GM18502 (cell line): ENCODE measurements around the gene TLCD3B.
A peak's percentile ranks its signal among the peaks of the same experiment; 100 is the strongest.

Experiments
- ATAC-seq: cut with Tn5 transposase; IDR thresholded peaks from one replicate; pipeline ENCODE4 v1.9.1; 2021; ENCODE audit warnings: mild to moderate bottlenecking; ENCODE audit not compliant: unreplicated experiment, poor library complexity

Gene TLCD3B

GRCh38 chr16:30030841-30031413, at the start of gene TLCD3B:
Gene TLCD3B (minus strand): TSS chr16:30031271. CDS start chr16:30030527, 744 bp downstream.
- ATAC-seq: no peak

GRCh38 chr16:30079480-30079879, 48.4 kb upstream of the TLCD3B start:
- no peak for ATAC-seq

GRCh38 chr16:30078744-30079143, 47.7 kb upstream of the TLCD3B start:
- no peak for ATAC-seq

- no peak for ATAC-seq
Measured at GRCh38 chr16:30077656-30078055, 46.6 kb upstream of the TLCD3B start.

GRCh38 chr16:30076276-30076791, 45.3 kb upstream of the TLCD3B start:
- peak; percentile 25 for ATAC-seq

GRCh38 chr16:30075503-30076275, 44.6 kb upstream of the TLCD3B start, which contains the start of gene PPP4C:
Gene PPP4C (plus strand): TSS chr16:30075994. CDS start chr16:30076378, 384 bp downstream.
- ATAC-seq: peak; percentile 75

GRCh38 chr16:30070490-30070889, 39.4 kb upstream of the TLCD3B start:
- no peak for ATAC-seq

- no peak for ATAC-seq
Measured at GRCh38 chr16:30069611-30070462, 38.8 kb upstream of the TLCD3B start.

- ATAC-seq: no peak
Measured at GRCh38 chr16:30068750-30069610, 37.9 kb upstream of the TLCD3B start.

- ATAC-seq: no peak
Measured at GRCh38 chr16:30068333-30068732, 37.3 kb upstream of the TLCD3B start.

GRCh38 chr16:30067584-30067916, 36.5 kb upstream of the TLCD3B start:
- no peak for ATAC-seq

GRCh38 chr16:30066761-30067583, 35.9 kb upstream of the TLCD3B start:
- no peak for ATAC-seq

GRCh38 chr16:30065943-30066760, 35.1 kb upstream of the TLCD3B start:
- peak; percentile 3 for ATAC-seq

GRCh38 chr16:30065102-30065942, 34.3 kb upstream of the TLCD3B start, which contains the start of gene ALDOA:
Gene ALDOA (plus strand): TSS chr16:30065760. CDS start chr16:30066898, 1,138 bp downstream.
- peak; percentile 79 for ATAC-seq

GRCh38 chr16:30064729-30065101, 33.6 kb upstream of the TLCD3B start:
- ATAC-seq: no peak

- peak; percentile 39 for ATAC-seq
Measured at GRCh38 chr16:30063893-30064728, 33.0 kb upstream of the TLCD3B start.
